Measurements from ENCODE around the gene HYAL1.
"Not testable (repeated sequence)": the region's sequence is repeated elsewhere in the genome, so short reads cannot be mapped to it uniquely, and the experiment has no call there.

The HYAL1 gene

GRCh38 chr3:50316657-50317242 is 13.4 kb upstream of the HYAL1 start:
- peak; percentile 51 for DNase-seq

- no peak for DNase-seq
These were observed 11.4 kb upstream of the HYAL1 start for GRCh38 chr3:50314816-50315215.

GRCh38 chr3:50314342-50314741 is 11.0 kb upstream of the HYAL1 start:
- DNase-seq: no peak

GRCh38 chr3:50312041-50312440 is 8.7 kb upstream of the HYAL1 start:
- not testable (repeated sequence) for DNase-seq

GRCh38 chr3:50304601-50305000 is 1.2 kb upstream of the HYAL1 start:
- DNase-seq: no peak

- DNase-seq: no peak
These were observed 1.0 kb downstream of the HYAL1 start for GRCh38 chr3:50302095-50303012.

- no peak for DNase-seq
These were observed 2.6 kb downstream of the HYAL1 start for GRCh38 chr3:50300681-50301254.

- DNase-seq: peak; percentile 47
These were observed 3.3 kb downstream of the HYAL1 start for GRCh38 chr3:50299929-50300680.

- DNase-seq: no peak
These were observed 3.8 kb downstream of the HYAL1 start for GRCh38 chr3:50299638-50299928.

GRCh38 chr3:50298836-50299637 is 4.3 kb downstream of the HYAL1 start, which contains the start of the genes HYAL3 and NAA80:
Gene HYAL3, minus strand, starts transcription at chr3:50299405. Its CDS starts 3,803 bp downstream, at chr3:50295602.
Gene NAA80, minus strand, starts transcription at chr3:50299405. Its CDS starts 1,942 bp downstream, at chr3:50297463.
- peak; percentile 97 for DNase-seq

- no peak for DNase-seq
These were observed 5.3 kb downstream of the HYAL1 start for GRCh38 chr3:50297896-50298725.

GRCh38 chr3:50297384-50297775 is 6.0 kb downstream of the HYAL1 start:
- DNase-seq: no peak

GRCh38 chr3:50296721-50297383 is 6.5 kb downstream of the HYAL1 start:
- no peak for DNase-seq

- DNase-seq: no peak
These were observed 7.6 kb downstream of the HYAL1 start for GRCh38 chr3:50295553-50296431.

GRCh38 chr3:50294492-50295403 is 8.6 kb downstream of the HYAL1 start:
- DNase-seq: no peak

- DNase-seq: no peak
These were observed 9.3 kb downstream of the HYAL1 start for GRCh38 chr3:50294089-50294488.

- no peak for DNase-seq
These were observed 10.1 kb downstream of the HYAL1 start for GRCh38 chr3:50293079-50293801.

Measured in retina (tissue), 1 donor.